ENCODE measurements around the gene MTMR12.

The MTMR12 gene

GRCh38 chr5:32307769-32308194 is 5.0 kb downstream of the MTMR12 start:
- Histone ChIP-seq H2BK12ac (ENCODE audit: low read length) (no peak overlapping the region), H2AK5ac (ENCODE audit: low read length) (no peak overlapping the region), H3K36me3 (ENCODE audit: control insufficient read depth in 1 of 2, insufficient read depth in 2 of 2, low read length in 2 of 2) (no peaks in the 10 kb centered on the region), H3K14ac (ENCODE audit: low read length) (no peak overlapping the region), H3K27me3 (ENCODE audit: insufficient read depth, low read length) (no peaks in the 10 kb centered on the region), H3K4me3 (ENCODE audit: low read depth, low read length) (no peak overlapping the region), H3K4ac (ENCODE audit: low read depth, low read length) (no peak overlapping the region), H2AFZ (ENCODE audit: insufficient read depth, low read length, poor library complexity) (no peak overlapping the region), H3K4me2 (ENCODE audit: low read length) (no peak overlapping the region), H2BK120ac (ENCODE audit: insufficient read depth, low read length, poor library complexity) (no peak overlapping the region), H3K9ac (ENCODE audit: low read length) (no peak overlapping the region), H3K23ac (ENCODE audit: low read length) (no peak overlapping the region), H3K79me2 (ENCODE audit: control insufficient read depth, insufficient read depth, low read length, poor library complexity) (peaks cover 10% of the 10 kb centered on the region), H3K4me1 (ENCODE audit: control insufficient read depth in 1 of 2, insufficient read depth in 2 of 2, low read length in 2 of 2) (peaks cover 3 to 5% of the 10 kb centered on the region in 2 experiments), H4K8ac (ENCODE audit: low read depth, low read length) (no peak overlapping the region), H4K12ac (ENCODE audit: low read depth, low read length) (no peak overlapping the region), H3K9me3 (ENCODE audit: insufficient read depth, low read depth, low read length) (no peaks in the 10 kb centered on the region), H3K18ac (ENCODE audit: low read length) (no peak overlapping the region), H2BK5ac (ENCODE audit: low read depth, low read length, poor library complexity) (no peak overlapping the region), H4K91ac (ENCODE audit: low read depth, low read length) (no peak overlapping the region), H3K79me1 (ENCODE audit: low read length) (peaks cover 7% of the 10 kb centered on the region), H3K27ac (ENCODE audit: low read depth, low read length) (no peak overlapping the region)
- WGBS (ENCODE audit: extremely low coverage, insufficient coverage, insufficient read length): no CpG with 5 or more reads among the region's 4 CpGs
- DNase-seq: no peak

- Histone ChIP-seq H3K23ac (ENCODE audit: low read length) (peak overlapping the region; percentile 86), H2BK5ac (ENCODE audit: low read depth, low read length, poor library complexity) (no peak overlapping the region), H3K36me3 (ENCODE audit: control insufficient read depth in 1 of 2, insufficient read depth in 2 of 2, low read length in 2 of 2) (no peaks in the 10 kb centered on the region), H3K79me2 (ENCODE audit: control insufficient read depth, insufficient read depth, low read length, poor library complexity) (peaks cover 2% of the 10 kb centered on the region), H3K4me2 (ENCODE audit: low read length) (no peak overlapping the region), H3K9me3 (ENCODE audit: insufficient read depth, low read depth, low read length) (no peaks in the 10 kb centered on the region), H4K91ac (ENCODE audit: low read depth, low read length) (no peak overlapping the region), H3K79me1 (ENCODE audit: low read length) (no peaks in the 10 kb centered on the region), H3K18ac (ENCODE audit: low read length) (no peak overlapping the region), H3K4me3 (ENCODE audit: low read depth, low read length) (no peak overlapping the region), H2BK120ac (ENCODE audit: insufficient read depth, low read length, poor library complexity) (no peak overlapping the region), H2AK5ac (ENCODE audit: low read length) (no peak overlapping the region), H3K27me3 (ENCODE audit: insufficient read depth, low read length) (no peaks in the 10 kb centered on the region), H3K27ac (ENCODE audit: low read depth, low read length) (no peak overlapping the region), H3K4ac (ENCODE audit: low read depth, low read length) (no peak overlapping the region), H3K14ac (ENCODE audit: low read length) (no peak overlapping the region), H4K12ac (ENCODE audit: low read depth, low read length) (no peak overlapping the region), H3K4me1 (ENCODE audit: control insufficient read depth in 1 of 2, insufficient read depth in 2 of 2, low read length in 2 of 2) (no peaks in the 10 kb centered on the region), H3K9ac (ENCODE audit: low read length) (peak overlapping the region; percentile 70), H2BK12ac (ENCODE audit: low read length) (no peak overlapping the region), H4K8ac (ENCODE audit: low read depth, low read length) (no peak overlapping the region), H2AFZ (ENCODE audit: insufficient read depth, low read length, poor library complexity) (no peak overlapping the region)
- WGBS (ENCODE audit: extremely low coverage, insufficient coverage, insufficient read length): no CpG with 5 or more reads among the region's 5 CpGs
- DNase-seq: no peak
Observed at GRCh38 chr5:32304622-32305021, 8.1 kb downstream of the MTMR12 start.

DNA sequence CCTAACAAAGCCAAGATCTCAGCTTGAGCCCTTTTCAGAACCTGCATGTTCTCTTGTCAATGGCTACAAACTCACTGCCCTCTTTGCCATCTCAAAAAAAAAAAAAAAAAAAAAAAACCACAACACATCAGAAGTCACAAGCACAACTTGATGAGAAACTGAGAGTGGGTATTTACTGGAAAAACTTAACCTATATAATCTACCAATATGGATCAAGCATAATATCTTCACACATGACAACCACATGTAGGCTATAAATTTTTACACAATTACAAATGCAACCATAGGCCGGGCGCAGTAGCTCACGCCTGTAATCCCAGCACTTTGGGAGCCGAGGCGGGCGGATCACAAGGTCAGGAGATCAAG is 9.0 kb downstream of the MTMR12 start:
- Histone ChIP-seq H4K12ac (ENCODE audit: low read depth, low read length) (no peak overlapping the region), H3K4ac (ENCODE audit: low read depth, low read length) (no peak overlapping the region), H4K91ac (ENCODE audit: low read depth, low read length) (no peak overlapping the region), H3K27ac (ENCODE audit: low read depth, low read length) (no peak overlapping the region), H3K4me3 (ENCODE audit: low read depth, low read length) (no peak overlapping the region), H3K18ac (ENCODE audit: low read length) (no peak overlapping the region), H2BK120ac (ENCODE audit: insufficient read depth, low read length, poor library complexity) (no peak overlapping the region), H3K4me2 (ENCODE audit: low read length) (no peak overlapping the region), H3K9me3 (ENCODE audit: insufficient read depth, low read depth, low read length) (no peaks in the 10 kb centered on the region), H3K27me3 (ENCODE audit: insufficient read depth, low read length) (no peaks in the 10 kb centered on the region), H2BK5ac (ENCODE audit: low read depth, low read length, poor library complexity) (no peak overlapping the region), H2AK5ac (ENCODE audit: low read length) (no peak overlapping the region), H3K36me3 (ENCODE audit: control insufficient read depth in 1 of 2, insufficient read depth in 2 of 2, low read length in 2 of 2) (no peaks in the 10 kb centered on the region), H2BK12ac (ENCODE audit: low read length) (no peak overlapping the region), H3K4me1 (ENCODE audit: control insufficient read depth in 1 of 2, insufficient read depth in 2 of 2, low read length in 2 of 2) (no peaks in the 10 kb centered on the region), H3K14ac (ENCODE audit: low read length) (no peak overlapping the region), H3K79me1 (ENCODE audit: low read length) (no peaks in the 10 kb centered on the region), H2AFZ (ENCODE audit: insufficient read depth, low read length, poor library complexity) (no peak overlapping the region), H3K23ac (ENCODE audit: low read length) (no peak overlapping the region), H4K8ac (ENCODE audit: low read depth, low read length) (no peak overlapping the region), H3K9ac (ENCODE audit: low read length) (no peak overlapping the region), H3K79me2 (ENCODE audit: control insufficient read depth, insufficient read depth, low read length, poor library complexity) (peaks cover 2% of the 10 kb centered on the region)
- no CpG with 5 or more reads among the region's 6 CpGs for WGBS (ENCODE audit: extremely low coverage, insufficient coverage, insufficient read length)
- DNase-seq: no peak

- no peak overlapping the region for H2AK5ac ChIP-seq (ENCODE audit: low read length)
Observed at GRCh38 chr5:32302835-32303754, 9.6 kb downstream of the MTMR12 start.

More at GRCh38 chr5:32302835-32303754, 9.6 kb downstream of the MTMR12 start:
- no peak overlapping the region for H3K4ac ChIP-seq (ENCODE audit: low read depth, low read length)
- H2BK5ac ChIP-seq (ENCODE audit: low read depth, low read length, poor library complexity): no peak overlapping the region
- H3K27ac ChIP-seq (ENCODE audit: low read depth, low read length): no peak overlapping the region
- H2BK12ac ChIP-seq (ENCODE audit: low read length): no peak overlapping the region
- peaks cover 2% of the 10 kb centered on the region for H3K79me2 ChIP-seq (ENCODE audit: control insufficient read depth, insufficient read depth, low read length, poor library complexity)
- no peak for DNase-seq
- no peak overlapping the region for H3K4me2 ChIP-seq (ENCODE audit: low read length)
- H2AFZ ChIP-seq (ENCODE audit: insufficient read depth, low read length, poor library complexity): no peak overlapping the region
- no peak overlapping the region for H2BK120ac ChIP-seq (ENCODE audit: insufficient read depth, low read length, poor library complexity)
- no peaks in the 10 kb centered on the region for H3K27me3 ChIP-seq (ENCODE audit: insufficient read depth, low read length)
- no CpG with 5 or more reads among the region's 7 CpGs for WGBS (ENCODE audit: extremely low coverage, insufficient coverage, insufficient read length)
- no peak overlapping the region for H4K8ac ChIP-seq (ENCODE audit: low read depth, low read length)
- H3K4me1 ChIP-seq (ENCODE audit: control insufficient read depth in 1 of 2, insufficient read depth in 2 of 2, low read length in 2 of 2): no peaks in the 10 kb centered on the region
- no peak overlapping the region for H3K23ac ChIP-seq (ENCODE audit: low read length)
- H3K36me3 ChIP-seq (ENCODE audit: control insufficient read depth in 1 of 2, insufficient read depth in 2 of 2, low read length in 2 of 2): no peaks in the 10 kb centered on the region
- H3K18ac ChIP-seq (ENCODE audit: low read length): no peak overlapping the region
- H3K4me3 ChIP-seq (ENCODE audit: low read depth, low read length): no peak overlapping the region
- no peaks in the 10 kb centered on the region for H3K9me3 ChIP-seq (ENCODE audit: insufficient read depth, low read depth, low read length)
- no peaks in the 10 kb centered on the region for H3K79me1 ChIP-seq (ENCODE audit: low read length)
- no peak overlapping the region for H4K91ac ChIP-seq (ENCODE audit: low read depth, low read length)
- H4K12ac ChIP-seq (ENCODE audit: low read depth, low read length): no peak overlapping the region
- H3K14ac ChIP-seq (ENCODE audit: low read length): no peak overlapping the region
- no peak overlapping the region for H3K9ac ChIP-seq (ENCODE audit: low read length)

Data from trophoblast cell (in vitro differentiated cells and primary cell).